Upper lobe of left lung (tissue), 6 donors: Measurements from ENCODE around the gene GIN1. TPM values are rescaled to one million over a fixed set of nuclear protein-coding genes. Genes with fewer than 3 reads are reported as not detected.

ENCODE experiments used
- ATAC-seq, 2 donors: fragments of 200-7000 bp; cut with Tn5 transposase; one replicate each; pipeline ENCODE4 v1.9.1; 2022; ENCODE audit warnings: mild to moderate bottlenecking in 2 of 2, moderate library complexity in 2 of 2; ENCODE audit not compliant: low FRiP score in 2 of 2
- DNase-seq, 2 donors: peaks; one replicate each; pipeline ENCODE4 v3.0.0-alpha.2; 2019 to 2020
- H3K27ac ChIP-seq, 4 donors: fragments of 200-600 bp; sonication (generic); one replicate each; pipeline ENCODE4 v1.5.1; 2016 to 2019
- H3K27me3 ChIP-seq, 4 donors: fragments of 200-600 bp; sonication (generic); one replicate each; pipeline ENCODE4 v1.5.1; 2017 to 2019
- H3K36me3 ChIP-seq, 4 donors: fragments of 200-600 bp; sonication (generic); one replicate each; pipeline ENCODE4 v1.5.1; 2016 to 2019
- H3K4me1 ChIP-seq, 4 donors: fragments of 200-600 bp; sonication (generic); one replicate each; pipeline ENCODE4 v1.5.1; 2018 to 2019
- H3K4me3 ChIP-seq, 4 donors: fragments of 200-600 bp; sonication (generic); one replicate each; pipeline ENCODE4 v1.5.1; 2017 to 2019; ENCODE audit warnings: mild to moderate bottlenecking in 2 of 4, moderate library complexity in 1 of 4
- H3K9me3 ChIP-seq, 4 donors: fragments of 200-600 bp; sonication (generic); one replicate each; pipeline ENCODE4 v1.5.1; 2018 to 2019
- CTCF ChIP-seq, 6 experiments: fragments of 450-650 bp in 4 of 6; fragments of 200-600 bp in 2 of 6; sonication (generic) in 2 of 6; IDR thresholded peaks; one replicate each; pipeline ENCODE4 v1.5.1; 2016 to 2019; ENCODE audit warnings: antibody characterized with exemption in 6 of 6
- EP300 ChIP-seq, 4 donors: sonication (generic); formaldehyde crosslinking; IDR thresholded peaks; one replicate each; pipeline ENCODE4 v1.5.1; 2017; ENCODE audit warnings: antibody characterized with exemption in 4 of 4, control low read depth in 2 of 4
- POLR2A ChIP-seq, 4 donors: fragments of 450-650 bp; IDR thresholded peaks; one replicate each; pipeline ENCODE4 v1.5.1; 2016 to 2017; ENCODE audit warnings: antibody characterized with exemption in 4 of 4, mild to moderate bottlenecking in 2 of 4
- POLR2AphosphoS5 ChIP-seq, 2 donors: sonication (generic); formaldehyde crosslinking; IDR thresholded peaks; one replicate each; pipeline ENCODE4 v1.5.1; 2017; ENCODE audit warnings: antibody characterized with exemption in 2 of 2
- WGBS, 2 donors: methylation state at CpG; one replicate each; pipeline ENCODE4 v1.1.5; 2017 to 2018; 5-methylcytosine and 5-hydroxymethylcytosine counted together
- total RNA-seq, 6 donors: library from RNA; depleted of rRNA in 4 of 6; stranded (reverse); fragments of >200 nt in 4 of 6; gene quantifications; one replicate each; pipeline versions ENCODE4 v1.1.0 to v1.2.1, GENCODE V29; 2016 to 2021
- donor health status: DM: no; HTN: no; CAD: no; lungs with moderate emphysema.
- donor health status: DM: no; HTN: yes; CAD: no; lungs with severe emphysema.

GIN1 gene
- total RNA-seq, 6 donors from 2014 or later = 2.1 to 10.7 (median 5.8) TPM

GRCh38 chr5:103133231-103133630, 13.3 kb upstream of the GIN1 start:
- Histone ChIP-seq H3K27ac (no peak overlapping the region), H3K4me3 (no peak overlapping the region), H3K9me3 (no peaks in the 10 kb centered on the region), H3K36me3 (peaks cover 0 to 21% (median 0%) of the 10 kb centered on the region in 4 donors), H3K4me1 (no peaks in the 10 kb centered on the region), H3K27me3 (no peaks in the 10 kb centered on the region)
- DNase-seq = no peak
- no peak for TF ChIP-seq POLR2AphosphoS5 (IDR thresholded peaks at IDR 0.05)
- no peak for TF ChIP-seq CTCF (IDR thresholded peaks at IDR 0.05)
- no peak for TF ChIP-seq POLR2A (IDR thresholded peaks at IDR 0.05)
- no peak for TF ChIP-seq EP300 (IDR thresholded peaks at IDR 0.05)
- no peak for ATAC-seq
- WGBS, 2 donors = 48 to 58% methylated on average over 2 of the region's 2 CpGs

- no peaks in the 10 kb centered on the region for H3K4me1 ChIP-seq
- DNase-seq (no peak), ATAC-seq (no peak)
- 90 to 95% methylated on average over 1 of the region's 1 CpG for WGBS, 2 donors
- H3K27ac ChIP-seq = no peak overlapping the region
- no peak overlapping the region for H3K4me3 ChIP-seq
- no peaks in the 10 kb centered on the region for H3K9me3 ChIP-seq
- H3K27me3 ChIP-seq = no peaks in the 10 kb centered on the region
- no peak for TF ChIP-seq EP300 (IDR thresholded peaks at IDR 0.05)
- TF ChIP-seq POLR2AphosphoS5 (IDR thresholded peaks at IDR 0.05) = no peak
- no peak for TF ChIP-seq CTCF (IDR thresholded peaks at IDR 0.05)
- no peak for TF ChIP-seq POLR2A (IDR thresholded peaks at IDR 0.05)
- H3K36me3 ChIP-seq = peaks cover 0 to 16% (median 0%) of the 10 kb centered on the region in 4 donors
These were observed 12.7 kb upstream of the GIN1 start for GRCh38 chr5:103132684-103133083.

- Histone ChIP-seq H3K4me3 (no peak overlapping the region), H3K9me3 (no peaks in the 10 kb centered on the region), H3K27me3 (no peaks in the 10 kb centered on the region), H3K27ac (no peak overlapping the region), H3K4me1 (no peaks in the 10 kb centered on the region), H3K36me3 (peaks cover 0 to 6% (median 0%) of the 10 kb centered on the region in 4 donors)
- TF ChIP-seq POLR2AphosphoS5 (IDR thresholded peaks at IDR 0.05) = no peak
- no peak for TF ChIP-seq EP300 (IDR thresholded peaks at IDR 0.05)
- no peak for TF ChIP-seq POLR2A (IDR thresholded peaks at IDR 0.05)
- TF ChIP-seq CTCF (IDR thresholded peaks at IDR 0.05) = no peak
- DNase-seq (no peak), ATAC-seq (no peak)
These were observed 8.3 kb upstream of the GIN1 start for GRCh38 chr5:103128202-103128601.

- no peak for ATAC-seq
- H3K9me3 ChIP-seq = no peaks in the 10 kb centered on the region
- WGBS, 2 donors = 94 to 95% methylated on average over 2 of the region's 2 CpGs
These were observed 7.4 kb upstream of the GIN1 start for GRCh38 chr5:103127292-103127817.

More at GRCh38 chr5:103127292-103127817, 7.4 kb upstream of the GIN1 start:
- TF ChIP-seq POLR2A (IDR thresholded peaks at IDR 0.05) (no peak), EP300 (IDR thresholded peaks at IDR 0.05) (no peak), CTCF (IDR thresholded peaks at IDR 0.05) (no peak), POLR2AphosphoS5 (IDR thresholded peaks at IDR 0.05) (no peak)
- H3K4me3 ChIP-seq = no peak overlapping the region
- no peaks in the 10 kb centered on the region for H3K27me3 ChIP-seq
- no peak for DNase-seq
- peaks cover 0 to 6% (median 0%) of the 10 kb centered on the region in 4 donors for H3K36me3 ChIP-seq
- H3K27ac ChIP-seq = no peak overlapping the region
- peaks cover 0 to 5% (median 0%) of the 10 kb centered on the region in 4 donors for H3K4me1 ChIP-seq
